H1 (cell line): ENCODE data around the gene CAV1.

Experiments
- ATF2 ChIP-seq: IDR thresholded peaks from 2 replicates; pipeline ENCODE4 v1.6.1; 2012; ENCODE audit warnings: low read length, inconsistent platforms
- CTCF ChIP-seq, 3 experiments: IDR thresholded peaks; 1 replicate in 2 of 3; 2 replicates in 1 of 3; pipeline versions ENCODE4 v1.5.1 to v1.6.1; 2011; ENCODE audit warnings: low read length in 3 of 3, mild to moderate bottlenecking in 3 of 3, inconsistent platforms in 2 of 3, low read depth in 1 of 3, moderate library complexity in 1 of 3; ENCODE audit not compliant: insufficient read depth in 1 of 3; ENCODE audit errors: control extremely low read depth in 1 of 3
- RNF2 ChIP-seq: fragments of 200-900, 300-1000 bp; sonication (generic); IDR thresholded peaks from 2 replicates; pipeline ENCODE4 v1.7.1; 2016; ENCODE audit warnings: borderline replicate concordance, low read depth, mild to moderate bottlenecking, antibody characterized with exemption, low read length; ENCODE audit not compliant: poor library complexity, severe bottlenecking; ENCODE audit errors: missing control alignments
- TAF1 ChIP-seq: IDR thresholded peaks from 2 replicates; pipeline ENCODE4 v1.6.1; 2011; ENCODE audit warnings: mild to moderate bottlenecking, low read depth, low read length

- TF ChIP-seq CTCF (IDR thresholded peaks at IDR 0.05; ENCODE audit: control extremely low read depth in 1 of 3, insufficient read depth in 1 of 3, low read depth in 1 of 3, low read length in 3 of 3) (no peak), TAF1 (no peak), ATF2 (no peak), RNF2 (no peak)
Observed at GRCh38 chr7:116492654-116493109, 32.2 kb upstream of the CAV1 start.
